ENCODE data around the gene HHEX.

Gene HHEX

GRCh38 chr10:92667078-92667477, 22.7 kb upstream of the HHEX start:
- no peaks in the 10 kb centered on the region for H3K36me3 ChIP-seq (ENCODE audit: insufficient read depth, low read length)
- no peaks in the 10 kb centered on the region for H3K79me2 ChIP-seq (ENCODE audit: insufficient read depth, low read length)
- no peak overlapping the region for H3K9ac ChIP-seq (ENCODE audit: low read depth, low read length, poor library complexity, severe bottlenecking)
- H4K20me1 ChIP-seq (ENCODE audit: insufficient read depth, low read length, poor library complexity, severe bottlenecking) = no peaks in the 10 kb centered on the region
- no peaks in the 10 kb centered on the region for H3K4me1 ChIP-seq (ENCODE audit: insufficient read depth, low read length, poor library complexity, severe bottlenecking)
- H3K4me3 ChIP-seq (ENCODE audit: low read length, poor library complexity, severe bottlenecking) = no peak overlapping the region
- TF ChIP-seq EZH2phosphoT487 (IDR thresholded peaks at IDR 0.05; ENCODE audit: borderline replicate concordance) (no peak), CTCF (conservative IDR thresholded peaks at IDR 0.05; ENCODE audit: low read length) (no peak)
- H3K27me3 ChIP-seq (ENCODE audit: insufficient read depth, low read length, poor library complexity, severe bottlenecking) = no peaks in the 10 kb centered on the region
- no peak overlapping the region for H2AFZ ChIP-seq (ENCODE audit: low read length)
- no peaks in the 10 kb centered on the region for H3K9me2 ChIP-seq (replicated peaks; ENCODE audit: low read depth, low read length)
- H3K9me3 ChIP-seq (ENCODE audit: insufficient read depth, low read depth, low read length) = peaks cover 11% of the 10 kb centered on the region; the same call in 1 of the 2 replicates
- H3F3A ChIP-seq (ENCODE audit: low read depth) = no peaks in the 10 kb centered on the region
- H3K4me2 ChIP-seq (ENCODE audit: low read depth, low read length, poor library complexity, severe bottlenecking) = no peak overlapping the region

GRCh38 chr10:92677708-92678107, 12.0 kb upstream of the HHEX start:
- Histone ChIP-seq H3K79me2 (ENCODE audit: insufficient read depth, low read length) (no peaks in the 10 kb centered on the region), H3K4me3 (ENCODE audit: low read length, poor library complexity, severe bottlenecking) (no peak overlapping the region), H3K9me3 (ENCODE audit: insufficient read depth, low read depth, low read length) (no peaks in the 10 kb centered on the region), H4K20me1 (ENCODE audit: insufficient read depth, low read length, poor library complexity, severe bottlenecking) (no peaks in the 10 kb centered on the region), H2AFZ (ENCODE audit: low read length) (no peak overlapping the region), H3K9ac (ENCODE audit: low read depth, low read length, poor library complexity, severe bottlenecking) (no peak overlapping the region), H3K9me2 (replicated peaks; ENCODE audit: low read depth, low read length) (no peaks in the 10 kb centered on the region), H3K36me3 (ENCODE audit: insufficient read depth, low read length) (no peaks in the 10 kb centered on the region), H3F3A (ENCODE audit: low read depth) (no peaks in the 10 kb centered on the region), H3K4me2 (ENCODE audit: low read depth, low read length, poor library complexity, severe bottlenecking) (no peak overlapping the region), H3K27me3 (ENCODE audit: insufficient read depth, low read length, poor library complexity, severe bottlenecking) (no peaks in the 10 kb centered on the region), H3K4me1 (ENCODE audit: insufficient read depth, low read length, poor library complexity, severe bottlenecking) (no peaks in the 10 kb centered on the region)
- TF ChIP-seq EZH2phosphoT487 (IDR thresholded peaks at IDR 0.05; ENCODE audit: borderline replicate concordance) (no peak), CTCF (conservative IDR thresholded peaks at IDR 0.05; ENCODE audit: low read length) (no peak)

- no peak for TF ChIP-seq CTCF (conservative IDR thresholded peaks at IDR 0.05; ENCODE audit: low read length)
- TF ChIP-seq EZH2phosphoT487 (IDR thresholded peaks at IDR 0.05; ENCODE audit: borderline replicate concordance) = no peak
- Histone ChIP-seq H3K9me3 (ENCODE audit: insufficient read depth, low read depth, low read length) (no peaks in the 10 kb centered on the region), H3K4me1 (ENCODE audit: insufficient read depth, low read length, poor library complexity, severe bottlenecking) (no peaks in the 10 kb centered on the region)
Measured at GRCh38 chr10:92678206-92678605, 11.5 kb upstream of the HHEX start.

More at GRCh38 chr10:92678206-92678605, 11.5 kb upstream of the HHEX start:
- Histone ChIP-seq H3K4me2 (ENCODE audit: low read depth, low read length, poor library complexity, severe bottlenecking) (no peak overlapping the region), H3K9ac (ENCODE audit: low read depth, low read length, poor library complexity, severe bottlenecking) (no peak overlapping the region), H3K27me3 (ENCODE audit: insufficient read depth, low read length, poor library complexity, severe bottlenecking) (no peaks in the 10 kb centered on the region), H3F3A (ENCODE audit: low read depth) (no peaks in the 10 kb centered on the region), H2AFZ (ENCODE audit: low read length) (no peak overlapping the region), H3K4me3 (ENCODE audit: low read length, poor library complexity, severe bottlenecking) (no peak overlapping the region), H4K20me1 (ENCODE audit: insufficient read depth, low read length, poor library complexity, severe bottlenecking) (no peaks in the 10 kb centered on the region), H3K9me2 (replicated peaks; ENCODE audit: low read depth, low read length) (no peaks in the 10 kb centered on the region), H3K36me3 (ENCODE audit: insufficient read depth, low read length) (no peaks in the 10 kb centered on the region), H3K79me2 (ENCODE audit: insufficient read depth, low read length) (no peaks in the 10 kb centered on the region)

Measured in Loucy (cell line).